Measurements from ENCODE around the gene EFNA2.

The EFNA2 gene

GRCh38 chr19:1266916-1267476 lies 18.7 kb upstream of the EFNA2 start:
- no peaks in the 10 kb centered on the region for H3K9me3 ChIP-seq (ENCODE audit: insufficient read depth, low read depth, low read length)
- peaks cover under 1% of the 10 kb centered on the region; the same call in 1 of the 2 replicates for H3F3A ChIP-seq (ENCODE audit: low read depth)
- H3K79me2 ChIP-seq (ENCODE audit: insufficient read depth, low read length) = peaks cover 25% of the 10 kb centered on the region
- H3K4me2 ChIP-seq (ENCODE audit: low read depth, low read length, poor library complexity, severe bottlenecking) = peak overlapping the region; percentile 95
- H3K4me3 ChIP-seq (ENCODE audit: low read length, poor library complexity, severe bottlenecking) = peak overlapping the region; percentile 70
- H3K9ac ChIP-seq (ENCODE audit: low read depth, low read length, poor library complexity, severe bottlenecking) = peak overlapping the region; percentile 53
- peaks cover 38% of the 10 kb centered on the region for H3K4me1 ChIP-seq (ENCODE audit: insufficient read depth, low read length, poor library complexity, severe bottlenecking)
- H4K20me1 ChIP-seq (ENCODE audit: insufficient read depth, low read length, poor library complexity, severe bottlenecking) = peaks cover 24% of the 10 kb centered on the region
- H2AFZ ChIP-seq (ENCODE audit: low read length) = peak overlapping the region; percentile 85
- no peaks in the 10 kb centered on the region for H3K9me2 ChIP-seq (replicated peaks; ENCODE audit: low read depth, low read length)
- H3K36me3 ChIP-seq (ENCODE audit: insufficient read depth, low read length) = peaks cover 18% of the 10 kb centered on the region; the same call in 1 of the 2 replicates
- TF ChIP-seq EZH2phosphoT487 (IDR thresholded peaks at IDR 0.05; ENCODE audit: borderline replicate concordance) = no peak
- TF ChIP-seq, protein P1, sequence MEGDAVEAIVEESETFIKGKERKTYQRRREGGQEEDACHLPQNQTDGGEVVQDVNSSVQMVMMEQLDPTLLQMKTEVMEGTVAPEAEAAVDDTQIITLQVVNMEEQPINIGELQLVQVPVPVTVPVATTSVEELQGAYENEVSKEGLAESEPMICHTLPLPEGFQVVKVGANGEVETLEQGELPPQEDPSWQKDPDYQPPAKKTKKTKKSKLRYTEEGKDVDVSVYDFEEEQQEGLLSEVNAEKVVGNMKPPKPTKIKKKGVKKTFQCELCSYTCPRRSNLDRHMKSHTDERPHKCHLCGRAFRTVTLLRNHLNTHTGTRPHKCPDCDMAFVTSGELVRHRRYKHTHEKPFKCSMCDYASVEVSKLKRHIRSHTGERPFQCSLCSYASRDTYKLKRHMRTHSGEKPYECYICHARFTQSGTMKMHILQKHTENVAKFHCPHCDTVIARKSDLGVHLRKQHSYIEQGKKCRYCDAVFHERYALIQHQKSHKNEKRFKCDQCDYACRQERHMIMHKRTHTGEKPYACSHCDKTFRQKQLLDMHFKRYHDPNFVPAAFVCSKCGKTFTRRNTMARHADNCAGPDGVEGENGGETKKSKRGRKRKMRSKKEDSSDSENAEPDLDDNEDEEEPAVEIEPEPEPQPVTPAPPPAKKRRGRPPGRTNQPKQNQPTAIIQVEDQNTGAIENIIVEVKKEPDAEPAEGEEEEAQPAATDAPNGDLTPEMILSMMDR (conservative IDR thresholded peaks at IDR 0.05; ENCODE audit: low read length) = peak; percentile 77
- H3K27me3 ChIP-seq (ENCODE audit: insufficient read depth, low read length, poor library complexity, severe bottlenecking) = peaks cover 4% of the 10 kb centered on the region

GRCh38 chr19:1267477-1268225 lies 18.0 kb upstream of the EFNA2 start:
- peaks cover 43% of the 10 kb centered on the region for H3K4me1 ChIP-seq (ENCODE audit: insufficient read depth, low read length, poor library complexity, severe bottlenecking)
- no peak overlapping the region for H3K4me3 ChIP-seq (ENCODE audit: low read length, poor library complexity, severe bottlenecking)
- H3K9me3 ChIP-seq (ENCODE audit: insufficient read depth, low read depth, low read length) = no peaks in the 10 kb centered on the region
- peaks cover 4% of the 10 kb centered on the region for H3K27me3 ChIP-seq (ENCODE audit: insufficient read depth, low read length, poor library complexity, severe bottlenecking)
- H3K9ac ChIP-seq (ENCODE audit: low read depth, low read length, poor library complexity, severe bottlenecking) = no peak overlapping the region
- TF ChIP-seq, protein P1 (conservative IDR thresholded peaks at IDR 0.05; ENCODE audit: low read length) = no peak
- no peak for TF ChIP-seq EZH2phosphoT487 (IDR thresholded peaks at IDR 0.05; ENCODE audit: borderline replicate concordance)
- H3K79me2 ChIP-seq (ENCODE audit: insufficient read depth, low read length) = peaks cover 32% of the 10 kb centered on the region
- H2AFZ ChIP-seq (ENCODE audit: low read length) = no peak overlapping the region
- H4K20me1 ChIP-seq (ENCODE audit: insufficient read depth, low read length, poor library complexity, severe bottlenecking) = peaks cover 31% of the 10 kb centered on the region
- H3K36me3 ChIP-seq (ENCODE audit: insufficient read depth, low read length) = peaks cover 24% of the 10 kb centered on the region; the same call in 1 of the 2 replicates
- peaks cover 7% of the 10 kb centered on the region for H3F3A ChIP-seq (ENCODE audit: low read depth)
- no peak overlapping the region for H3K4me2 ChIP-seq (ENCODE audit: low read depth, low read length, poor library complexity, severe bottlenecking)
- no peaks in the 10 kb centered on the region for H3K9me2 ChIP-seq (replicated peaks; ENCODE audit: low read depth, low read length)

DNA sequence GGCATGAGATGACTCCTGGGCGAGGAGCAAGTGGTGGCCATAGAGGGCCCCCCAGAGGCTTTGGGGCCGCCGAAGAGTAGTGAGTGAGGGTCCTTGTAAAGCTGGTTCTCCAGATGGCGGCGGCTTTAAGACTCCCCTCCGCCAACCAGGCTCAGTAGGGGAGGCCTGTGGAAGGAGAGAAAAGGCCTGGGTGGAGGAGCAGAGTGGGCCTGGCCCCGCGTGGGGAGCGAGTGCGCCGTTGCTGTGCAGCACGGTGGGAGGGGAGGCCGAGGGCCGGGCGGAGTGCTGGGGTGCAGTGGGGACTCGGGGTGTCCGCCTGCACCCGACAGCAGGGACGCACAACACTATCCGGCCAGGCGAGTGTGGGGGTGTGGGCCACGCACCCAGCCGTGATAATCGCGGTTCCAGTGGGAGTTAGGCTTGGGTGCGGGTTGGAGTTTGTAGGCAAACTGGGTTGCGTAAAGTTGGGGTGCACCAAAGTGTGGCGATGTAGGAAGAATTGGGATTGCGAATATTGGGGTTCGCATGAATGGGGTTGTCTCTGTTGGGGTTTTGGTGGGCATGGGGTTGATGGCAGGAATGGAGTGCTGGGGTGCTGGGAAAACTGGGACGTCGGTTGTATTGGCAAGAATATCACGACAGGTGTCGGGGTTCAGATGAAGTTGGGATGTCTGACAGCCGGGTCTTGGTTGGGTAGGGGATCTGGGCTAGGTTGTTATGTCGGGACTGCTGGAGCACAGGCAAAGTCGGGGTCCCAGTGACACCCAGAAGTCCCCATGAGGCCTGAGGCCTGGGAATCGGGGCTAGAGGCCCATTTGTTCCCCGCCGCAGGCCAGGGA lies 17.2 kb upstream of the EFNA2 start:
- peaks cover 4% of the 10 kb centered on the region for H3K27me3 ChIP-seq (ENCODE audit: insufficient read depth, low read length, poor library complexity, severe bottlenecking)
- H3K36me3 ChIP-seq (ENCODE audit: insufficient read depth, low read length) = peaks cover 32% of the 10 kb centered on the region; the same call in 1 of the 2 replicates
- TF ChIP-seq, protein P1 (conservative IDR thresholded peaks at IDR 0.05; ENCODE audit: low read length) = no peak
- no peak for TF ChIP-seq EZH2phosphoT487 (IDR thresholded peaks at IDR 0.05; ENCODE audit: borderline replicate concordance)
- H3K4me2 ChIP-seq (ENCODE audit: low read depth, low read length, poor library complexity, severe bottlenecking) = peak overlapping the region; percentile 79
- H2AFZ ChIP-seq (ENCODE audit: low read length) = no peak overlapping the region
- peaks cover 46% of the 10 kb centered on the region for H3K4me1 ChIP-seq (ENCODE audit: insufficient read depth, low read length, poor library complexity, severe bottlenecking)
- no peaks in the 10 kb centered on the region for H3K9me2 ChIP-seq (replicated peaks; ENCODE audit: low read depth, low read length)
- H3F3A ChIP-seq (ENCODE audit: low read depth) = peaks cover 7% of the 10 kb centered on the region
- H3K9me3 ChIP-seq (ENCODE audit: insufficient read depth, low read depth, low read length) = no peaks in the 10 kb centered on the region
- H3K9ac ChIP-seq (ENCODE audit: low read depth, low read length, poor library complexity, severe bottlenecking) = peak overlapping the region; percentile 17
- H3K4me3 ChIP-seq (ENCODE audit: low read length, poor library complexity, severe bottlenecking) = peak overlapping the region; percentile 94
- peaks cover 39% of the 10 kb centered on the region for H4K20me1 ChIP-seq (ENCODE audit: insufficient read depth, low read length, poor library complexity, severe bottlenecking)
- peaks cover 40% of the 10 kb centered on the region for H3K79me2 ChIP-seq (ENCODE audit: insufficient read depth, low read length)
